A673 (cell line): ENCODE measurements around the gene SPATC1L.

Source experiments
- CTCF ChIP-seq: fragments of 300-800, 200-600 bp; sonication (generic); conservative IDR thresholded peaks from 2 replicates; pipeline ENCODE4 v1.5.1; 2017; ENCODE audit warnings: low read depth, mild to moderate bottlenecking, antibody characterized with exemption, low read length, moderate library complexity, mixed read lengths
- EZH2 ChIP-seq: fragments of 200-600 bp; sonication (generic); IDR thresholded peaks from 2 replicates; pipeline ENCODE4 v1.6.1; 2017; ENCODE audit warnings: borderline replicate concordance, low read depth, mild to moderate bottlenecking, mixed read lengths, antibody characterized with exemption, low read length; ENCODE audit not compliant: poor library complexity, severe bottlenecking

DNA sequence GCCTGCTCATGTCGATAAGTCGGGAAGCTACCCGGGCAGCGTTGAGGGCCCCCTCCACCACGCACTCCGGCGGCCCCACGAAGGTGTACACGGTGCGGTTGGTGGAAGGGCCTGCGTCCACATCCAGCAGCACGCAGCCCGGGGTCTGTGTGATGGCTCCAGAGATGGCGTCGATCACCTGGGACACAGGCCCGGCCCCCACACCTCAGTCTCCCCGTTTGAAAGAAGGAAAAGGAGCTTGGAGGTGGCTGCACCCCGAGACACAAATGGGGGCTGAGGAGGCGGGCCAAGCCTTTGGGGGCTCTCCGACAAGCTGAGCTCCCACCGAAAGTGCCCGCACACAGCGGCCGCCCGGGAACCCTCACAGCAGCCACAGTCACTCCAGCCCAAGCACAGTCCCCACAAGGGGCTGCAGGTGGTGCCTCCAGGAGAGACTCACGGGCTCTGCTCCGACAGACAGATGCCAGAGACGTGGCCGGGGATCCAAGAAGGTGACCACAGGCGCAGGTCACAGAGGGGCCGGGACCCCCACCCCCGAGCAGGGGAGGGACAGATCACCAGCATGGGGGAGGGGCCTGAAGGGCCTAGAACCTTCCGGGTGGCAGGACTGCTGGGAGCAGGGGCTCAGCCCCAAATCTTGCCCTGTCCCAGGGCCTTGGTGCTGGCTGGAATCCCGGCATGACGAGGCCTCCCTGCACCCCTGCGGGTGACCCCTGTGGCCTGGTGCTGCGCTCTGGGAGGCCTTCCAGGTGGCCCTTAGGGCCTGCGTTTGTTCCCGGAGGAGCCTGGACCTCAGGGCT, 29.9 kb downstream of the SPATC1L start:
- TF ChIP-seq CTCF: no peak
- TF ChIP-seq EZH2: no peak
